ENCODE data around the gene DKC1. TPM values are rescaled to one million over a fixed set of nuclear protein-coding genes. Genes with fewer than 3 reads are reported as not detected.

Gene DKC1
- total RNA-seq, 2 experiments from 2014 or later, result 202 to 203 TPM

DNA sequence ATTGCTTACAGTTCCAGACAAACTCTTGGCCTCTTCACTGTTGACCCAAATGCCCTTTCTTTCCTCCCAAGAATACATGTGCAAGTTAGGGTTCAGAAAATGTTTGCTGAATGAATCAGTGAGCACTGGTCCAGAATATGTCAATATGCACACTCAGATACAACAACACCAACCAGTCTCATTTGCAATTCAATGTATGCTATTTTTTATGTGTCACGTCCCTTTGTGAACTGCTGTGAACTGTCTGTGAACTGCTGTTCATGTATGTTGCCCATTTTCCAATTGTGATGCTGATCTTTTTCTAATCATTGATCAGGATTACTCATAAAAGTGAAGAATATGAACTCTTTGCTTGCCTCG lies 29.6 kb upstream of the DKC1 start:
- POLR2A ChIA-PET, result no interaction called here
- CTCF ChIA-PET, result interaction anchor here (1.1 to 1.5 kb wide), 4 partner anchors 8 to 18 kb away, joined by 3 to 6 read pairs (median 4); partner anchors contain the start of gene GAB3

DNA sequence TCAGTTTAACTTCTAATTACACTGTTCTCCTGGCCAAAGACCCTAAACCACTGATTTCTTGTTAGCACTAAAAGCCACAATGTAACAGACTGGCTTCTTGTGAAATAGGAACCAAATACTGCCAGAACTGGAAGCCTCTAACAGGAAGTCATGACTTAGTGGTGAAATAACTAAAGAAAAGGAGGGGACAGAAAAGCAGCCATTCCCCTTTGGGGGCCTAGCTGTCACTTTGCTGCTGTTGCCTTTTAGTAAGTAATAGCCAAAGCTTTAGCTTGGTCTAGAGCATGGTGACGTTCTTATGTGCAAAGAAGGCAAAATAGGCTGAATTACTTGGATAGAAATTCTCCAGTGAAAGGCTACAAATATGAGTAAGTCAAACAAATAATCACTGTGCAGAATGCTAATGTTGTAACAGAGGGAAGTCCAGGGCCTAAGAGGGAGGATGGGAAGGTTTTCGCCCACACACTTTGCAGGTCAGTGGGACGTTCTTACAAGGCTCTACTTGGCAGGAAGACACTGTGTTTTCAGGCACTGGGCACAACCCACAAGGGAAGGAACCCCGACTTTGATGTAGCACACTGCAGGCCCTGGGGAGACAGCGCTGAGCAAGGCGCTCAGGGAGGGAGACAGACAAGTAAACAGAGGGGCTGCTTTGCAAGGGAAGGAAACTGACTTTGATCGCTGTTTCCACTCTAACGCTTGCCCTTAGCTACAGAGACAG lies 28.4 kb upstream of the DKC1 start:
- POLR2A ChIA-PET, result interaction anchor here (0.7 kb wide), 1 partner anchor 21 kb away, joined by 3 read pairs; no protein-coding TSS in a partner anchor
- CTCF ChIA-PET, result interaction anchor here (0.7 to 1.2 kb wide), 2 partner anchors 14 to 16 kb away, joined by 3 read pairs; no protein-coding TSS in a partner anchor

DNA sequence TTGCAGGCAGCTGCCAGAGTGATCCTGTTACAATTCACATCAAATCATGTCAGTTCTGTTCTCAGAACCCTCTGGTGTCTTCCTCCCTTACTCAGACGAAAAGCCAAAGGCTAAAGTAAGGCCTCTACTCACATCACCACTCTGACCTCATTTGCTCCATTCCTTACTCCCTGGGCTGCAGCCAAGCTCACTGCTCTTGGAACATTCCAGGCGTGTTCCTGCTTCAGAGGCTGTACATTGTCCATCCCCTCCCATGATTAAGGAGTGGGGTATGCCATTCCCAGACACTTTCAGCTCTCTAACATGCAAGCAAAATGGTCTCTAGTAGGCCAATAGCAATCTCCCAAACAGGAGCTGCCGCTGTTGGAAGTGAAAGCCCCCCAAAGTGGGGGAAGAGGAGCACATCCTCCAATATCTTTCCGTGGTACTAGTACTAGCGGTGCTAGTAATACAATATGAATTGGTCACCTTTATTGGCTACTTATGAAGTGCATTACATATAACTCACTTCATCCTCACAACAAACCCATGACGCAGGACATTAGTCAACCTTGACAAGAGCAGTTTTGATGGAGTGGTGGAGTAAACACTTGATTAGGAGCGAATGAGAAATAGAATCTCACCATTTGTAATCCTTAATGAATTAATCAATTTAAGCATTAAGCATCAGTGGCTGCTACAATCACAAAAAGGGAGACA lies 26.8 kb upstream of the DKC1 start:
- ChIA-PET CTCF (interaction anchor here (1.5 kb wide), 1 partner anchor 13 kb away, joined by 6 read pairs; no protein-coding TSS in a partner anchor), POLR2A (no interaction called here)

DNA sequence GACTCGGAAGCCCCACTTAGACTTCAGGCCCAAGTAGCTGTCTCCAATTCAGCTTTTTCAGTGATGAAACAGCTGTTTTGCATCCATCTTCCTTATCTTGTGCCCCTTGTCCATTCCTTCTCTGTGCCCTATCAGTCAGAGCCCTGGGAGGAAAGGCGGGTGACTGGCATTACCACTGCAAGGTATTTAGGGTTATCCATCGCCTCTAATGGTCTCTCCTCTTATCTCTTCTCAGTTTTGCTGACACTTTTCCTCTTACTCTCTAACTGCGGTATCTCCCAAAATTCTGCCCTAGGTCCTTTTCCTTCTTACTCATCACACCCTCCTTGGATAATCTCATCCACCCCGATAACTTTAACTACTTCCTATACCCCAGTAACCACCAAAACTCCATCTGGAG lies 25.5 kb upstream of the DKC1 start:
- CTCF ChIA-PET, result interaction anchor here (0.8 kb wide), 1 partner anchor 12 kb away, joined by 5 read pairs; no protein-coding TSS in a partner anchor
- POLR2A ChIA-PET, result interaction anchor here (1.2 kb wide), 1 partner anchor 8 kb away, joined by 3 read pairs; no protein-coding TSS in a partner anchor

DNA sequence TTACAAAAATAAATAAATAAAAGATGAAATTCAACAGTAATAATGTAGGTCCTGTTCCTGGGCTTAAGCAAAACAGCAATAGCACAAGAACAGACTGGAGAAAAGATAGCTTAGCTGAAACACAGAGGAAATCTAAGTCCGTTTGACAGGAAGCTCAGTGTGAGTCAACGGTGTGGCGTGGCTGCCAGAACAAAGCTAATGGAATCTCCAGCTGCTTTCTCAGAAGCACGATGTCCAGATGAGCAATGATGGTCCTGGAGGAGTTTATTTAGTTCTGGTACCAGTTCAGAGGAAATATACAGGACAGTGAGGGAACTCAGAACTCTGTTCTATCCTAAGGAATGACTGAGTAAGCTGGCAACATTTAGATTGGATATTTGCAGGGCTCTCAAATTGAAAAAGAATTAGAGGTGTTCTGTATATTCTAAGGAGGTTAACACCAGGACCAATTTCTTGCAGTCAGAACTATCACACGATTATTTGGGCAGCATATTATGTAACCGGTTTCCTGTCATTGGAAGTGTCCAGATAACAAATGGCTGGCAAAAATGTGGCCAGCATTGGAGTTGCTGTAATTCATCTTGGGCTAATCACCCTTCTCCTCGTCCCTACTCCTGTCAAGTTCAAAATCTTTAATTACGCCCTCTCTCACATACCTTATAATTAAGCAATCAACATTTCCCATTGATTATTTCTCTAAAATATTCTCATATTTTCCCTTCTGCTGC lies 24.5 kb upstream of the DKC1 start:
- CTCF ChIA-PET, result interaction anchor here (0.8 kb wide), 1 partner anchor 11 kb away, joined by 5 read pairs; no protein-coding TSS in a partner anchor
- POLR2A ChIA-PET, result interaction anchor here (1.2 kb wide), 1 partner anchor 9 kb away, joined by 3 read pairs; no protein-coding TSS in a partner anchor

DNA sequence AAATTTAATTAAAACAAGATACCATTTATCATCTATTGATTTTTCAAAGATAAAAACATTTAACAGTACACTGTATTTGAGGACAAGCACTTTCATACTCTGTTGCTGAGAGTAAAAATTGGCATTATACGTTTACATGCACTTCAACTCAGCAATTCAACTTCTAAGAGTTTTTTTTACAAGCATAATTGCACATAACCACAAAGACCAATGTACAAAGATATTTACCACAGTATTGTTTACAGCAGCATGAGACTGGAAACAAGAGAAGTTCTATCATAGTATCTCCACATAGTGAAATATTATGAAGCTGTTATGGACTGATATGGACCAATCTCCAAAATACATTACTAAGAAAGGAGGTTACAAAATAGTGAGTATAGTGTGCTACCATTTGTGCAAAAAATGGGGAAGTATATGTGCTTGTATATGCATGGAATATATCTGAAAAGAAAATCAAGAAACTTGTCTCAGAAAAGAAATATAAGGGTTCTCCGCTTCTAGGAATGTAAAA lies 22.7 kb upstream of the DKC1 start:
- CTCF ChIA-PET, result interaction anchor here (1.0 to 1.3 kb wide), 3 partner anchors 9 to 11 kb away, joined by 3 read pairs; no protein-coding TSS in a partner anchor
- POLR2A ChIA-PET, result no interaction called here

DNA sequence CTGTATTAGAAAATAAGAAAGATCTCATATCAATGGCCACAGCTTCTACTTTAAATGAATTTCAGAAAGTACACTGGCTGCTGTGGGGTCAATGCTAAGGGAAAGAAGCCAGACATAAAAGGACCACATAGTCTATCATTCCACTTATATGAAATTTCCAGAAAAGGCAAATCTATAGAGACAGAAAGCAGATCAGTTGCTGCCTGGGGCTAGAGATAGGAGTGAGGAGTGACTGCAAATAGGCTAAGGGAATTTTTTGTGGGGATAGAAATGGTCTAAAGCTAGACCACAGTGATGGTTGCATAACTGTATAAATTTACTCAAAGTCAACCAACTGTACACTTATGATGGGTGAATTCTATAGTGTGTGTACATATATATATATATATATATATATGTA lies 20.1 kb upstream of the DKC1 start:
- CTCF ChIA-PET, result no interaction called here
- POLR2A ChIA-PET, result no interaction called here

DNA sequence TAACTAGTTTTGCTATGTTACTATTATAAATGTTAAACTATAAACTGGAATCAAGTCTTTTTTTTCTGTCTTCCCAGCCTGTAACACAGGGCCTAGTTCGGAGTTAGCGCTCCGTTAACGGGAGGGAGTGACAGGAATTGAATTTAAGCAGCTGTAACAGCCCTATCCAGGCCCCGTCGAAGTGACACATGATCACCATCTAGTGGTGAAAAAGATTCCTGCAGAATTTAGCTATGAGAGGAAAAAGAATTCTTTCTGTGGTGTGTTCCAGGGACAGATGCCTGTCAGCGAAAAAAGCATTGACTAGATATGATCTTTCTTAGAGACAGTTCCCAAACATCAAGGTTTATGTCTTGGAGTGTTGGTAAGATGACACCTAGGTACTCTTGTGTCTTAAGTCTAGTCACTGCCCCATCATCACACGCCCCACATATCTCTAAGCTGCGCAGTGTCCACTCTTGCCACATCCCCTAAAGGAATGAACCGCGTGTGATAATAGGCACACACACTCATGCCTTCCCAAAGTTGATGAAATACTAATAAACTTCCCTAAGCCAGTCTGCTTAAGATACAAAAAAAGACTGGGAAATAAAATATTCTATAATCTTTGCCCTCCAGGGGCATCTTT lies 13.8 kb upstream of the DKC1 start:
- ChIA-PET POLR2A (interaction anchor here (0.9 kb wide), 1 partner anchor 30 kb away, joined by 3 read pairs; no protein-coding TSS in a partner anchor), CTCF (interaction anchor here (0.7 to 4.6 kb wide), 10 partner anchors 8 to 31 kb away, joined by 3 to 34 read pairs (median 4); partner anchors contain the start of gene DKC1)

DNA sequence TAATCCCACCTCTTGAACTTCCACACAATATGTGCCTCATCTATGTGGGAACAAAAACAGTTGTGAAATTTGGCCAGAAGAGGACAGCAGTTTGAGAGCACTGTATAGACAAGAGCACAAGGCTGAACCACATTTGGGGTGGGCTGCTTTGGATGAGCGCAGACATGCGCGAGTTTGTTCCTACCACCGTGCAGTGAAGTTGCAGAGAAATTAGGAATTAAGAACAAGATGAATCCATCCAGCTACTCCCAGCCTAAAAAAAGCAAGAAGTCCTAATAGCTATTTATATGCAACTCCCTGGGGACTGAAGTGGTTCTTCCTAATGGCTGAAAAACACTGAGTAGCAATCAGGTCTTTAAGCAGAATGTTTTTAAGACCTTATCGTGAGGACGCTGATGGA lies 12.8 kb upstream of the DKC1 start:
- ChIA-PET CTCF (interaction anchor here (2.3 to 4.6 kb wide), 2 partner anchors 25 to 32 kb away, joined by 16 to 34 read pairs; no protein-coding TSS in a partner anchor), POLR2A (interaction anchor here (1.6 kb wide), 1 partner anchor 31 kb away, joined by 6 read pairs; no protein-coding TSS in a partner anchor)

DNA sequence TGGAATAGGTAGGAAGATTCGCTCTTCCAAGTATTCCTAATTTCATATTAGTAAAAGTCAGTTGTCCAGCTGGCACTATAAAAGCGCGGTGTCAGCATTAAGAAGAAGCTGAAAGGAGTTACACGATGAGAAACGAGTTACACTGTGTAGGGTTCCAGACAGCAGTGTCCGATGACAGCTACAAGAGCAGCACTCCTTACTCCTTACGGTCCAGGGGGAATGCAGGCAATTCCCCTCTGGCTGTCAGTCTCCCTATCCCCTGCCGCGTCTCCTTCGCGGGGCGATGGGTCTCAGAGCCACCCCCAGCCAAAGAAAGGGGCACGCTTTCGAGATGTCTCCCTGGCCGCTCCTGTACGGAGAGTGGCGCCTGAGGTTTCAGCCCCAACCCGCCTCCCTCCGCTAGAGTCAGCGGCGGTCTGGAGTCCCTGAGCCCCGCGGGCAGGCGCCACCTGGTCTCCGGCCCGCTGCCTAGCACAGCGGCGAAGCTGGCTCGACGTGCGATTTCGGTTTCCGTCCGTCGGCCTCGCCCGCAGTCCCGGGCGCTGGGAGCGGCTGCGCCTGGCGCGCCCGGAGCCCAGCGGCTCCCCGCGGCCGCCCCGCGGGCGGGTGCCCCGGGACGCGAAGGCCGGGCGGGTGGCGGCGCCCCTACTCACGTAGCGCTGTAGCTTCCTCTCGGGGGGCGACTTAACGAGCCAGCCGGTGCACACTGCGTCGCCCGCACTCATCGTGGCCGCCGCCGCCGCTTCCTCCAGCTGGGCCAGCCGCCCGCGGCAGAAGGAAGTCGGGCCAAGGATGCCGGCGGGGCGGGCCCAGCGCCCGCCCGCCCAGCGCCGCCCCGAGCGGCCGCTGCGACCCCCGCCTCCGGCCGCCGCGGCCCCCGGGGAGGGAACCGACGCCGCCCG lies 12.1 kb upstream of the DKC1 start, which contains the start of gene GAB3:
TSS of gene GAB3 (minus strand) at position 777 of the 902 bp plus-strand sequence. CDS start at position 725, 52 bp downstream.
- ChIA-PET POLR2A (interaction anchor here (0.6 to 1.6 kb wide), 4 partner anchors 13 to 31 kb away, joined by 3 to 8 read pairs (median 6); no protein-coding TSS in a partner anchor), CTCF (interaction anchor here (1.0 to 4.6 kb wide), 3 partner anchors 18 to 32 kb away, joined by 6 to 34 read pairs (median 16); no protein-coding TSS in a partner anchor)

DNA sequence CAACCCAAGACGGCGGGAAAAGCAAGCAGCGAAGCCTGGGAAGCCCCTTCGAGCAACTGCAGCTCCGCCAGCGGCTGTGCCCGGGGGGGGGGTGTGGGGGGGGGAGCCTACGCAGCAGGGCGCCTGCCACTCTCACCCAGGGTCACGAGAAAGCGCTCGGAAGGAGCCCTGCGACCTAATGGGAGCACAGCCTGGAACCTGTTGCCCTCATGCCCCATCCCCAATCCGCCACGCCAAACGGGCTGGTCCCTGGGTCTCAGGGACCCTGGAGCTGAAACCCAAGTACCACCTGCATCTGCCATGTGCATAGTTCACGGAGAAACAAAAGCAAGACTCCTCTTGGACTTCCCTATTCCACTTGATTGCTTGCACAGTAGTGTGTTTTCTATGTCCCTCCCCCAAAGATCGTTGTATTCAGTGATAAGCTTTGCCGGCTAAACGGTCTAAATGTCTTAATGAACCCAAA lies 11.4 kb upstream of the DKC1 start:
- POLR2A ChIA-PET, result interaction anchor here (0.8 to 1.6 kb wide), 3 partner anchors 14 to 32 kb away, joined by 3 to 8 read pairs (median 6); no protein-coding TSS in a partner anchor
- CTCF ChIA-PET, result interaction anchor here (1.0 to 4.6 kb wide), 2 partner anchors 19 to 33 kb away, joined by 6 to 34 read pairs; no protein-coding TSS in a partner anchor

DNA sequence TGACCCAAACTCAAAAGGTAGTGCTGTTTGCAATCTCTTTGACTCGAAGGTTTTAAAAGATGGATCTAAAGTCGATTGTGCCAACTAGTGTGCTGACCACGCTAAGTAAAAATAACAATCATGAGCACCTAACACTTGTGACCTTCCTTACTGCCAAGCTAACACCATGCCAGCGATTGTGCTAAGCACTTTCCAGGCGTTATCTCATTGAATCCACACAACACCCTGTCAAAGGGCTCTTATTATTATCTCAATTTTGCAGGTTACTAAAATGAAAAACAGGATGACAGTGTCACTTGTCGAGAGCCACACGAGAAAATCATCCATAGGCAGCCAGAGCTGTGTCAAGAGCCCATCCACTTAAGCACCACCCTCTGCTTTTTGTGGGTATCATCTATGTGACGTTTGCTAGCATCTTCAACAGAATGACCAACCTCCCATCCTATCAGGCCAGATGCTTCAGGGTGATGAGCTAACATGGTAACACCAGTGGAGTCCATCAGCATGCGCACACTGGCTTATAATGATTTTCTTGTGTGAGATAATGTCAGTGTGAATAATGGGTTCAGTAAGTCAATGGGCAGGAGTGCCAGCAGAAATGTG lies 10.9 kb upstream of the DKC1 start:
- ChIA-PET POLR2A (no interaction called here), CTCF (interaction anchor here (1.0 to 4.6 kb wide), 2 partner anchors 20 to 34 kb away, joined by 6 to 34 read pairs; no protein-coding TSS in a partner anchor)

DNA sequence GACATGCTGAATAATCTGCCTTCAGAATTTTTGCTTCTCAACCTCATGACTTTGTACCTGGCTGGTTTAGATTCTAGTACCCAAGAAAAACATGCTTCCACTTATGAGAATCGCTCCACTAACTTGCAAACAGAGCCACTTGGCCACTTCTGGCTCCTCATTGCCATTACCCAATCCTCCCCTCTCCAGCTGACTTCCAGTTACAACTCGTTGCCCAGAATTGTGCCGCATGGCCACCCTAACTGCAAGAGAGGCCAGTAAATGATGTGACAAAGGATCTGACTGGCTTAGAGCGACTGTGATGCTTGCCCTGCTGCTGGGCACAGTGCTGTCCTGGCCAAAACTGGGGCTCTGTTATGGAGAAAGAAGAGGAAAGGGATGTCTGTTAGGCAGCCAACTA lies 4.0 kb upstream of the DKC1 start:
- POLR2A ChIA-PET, result no interaction called here
- CTCF ChIA-PET, result no interaction called here

DNA sequence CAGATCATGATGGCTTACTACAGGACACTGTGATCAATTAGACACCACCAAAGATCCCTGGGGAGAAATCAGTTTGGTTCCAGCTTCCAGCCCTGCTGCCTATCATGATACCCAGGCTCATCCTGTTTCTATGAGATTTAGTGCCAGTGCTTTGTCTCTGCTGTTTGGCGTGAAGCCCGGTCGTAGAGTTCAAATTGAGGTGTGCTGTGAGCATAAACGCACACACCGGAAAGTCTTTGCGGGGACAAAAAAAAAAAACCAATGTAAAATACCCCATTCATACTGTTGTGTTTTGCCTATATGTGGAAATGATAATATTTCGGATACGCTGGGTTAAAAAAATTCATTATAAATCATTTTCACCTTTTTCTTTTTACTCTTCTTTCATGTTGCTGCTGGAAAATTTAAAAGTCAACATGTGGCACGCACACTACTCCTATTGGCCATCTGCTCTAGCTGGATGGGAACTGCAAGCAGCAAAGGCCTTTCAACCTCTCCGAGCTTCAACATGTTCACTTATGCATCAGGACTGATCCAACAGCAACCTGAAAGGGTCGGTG lies 607 bp upstream of the DKC1 start:
- CTCF ChIA-PET, result interaction anchor here (1.1 kb wide), 1 partner anchor 14 kb away, joined by 4 read pairs; no protein-coding TSS in a partner anchor
- POLR2A ChIA-PET, result no interaction called here

DNA sequence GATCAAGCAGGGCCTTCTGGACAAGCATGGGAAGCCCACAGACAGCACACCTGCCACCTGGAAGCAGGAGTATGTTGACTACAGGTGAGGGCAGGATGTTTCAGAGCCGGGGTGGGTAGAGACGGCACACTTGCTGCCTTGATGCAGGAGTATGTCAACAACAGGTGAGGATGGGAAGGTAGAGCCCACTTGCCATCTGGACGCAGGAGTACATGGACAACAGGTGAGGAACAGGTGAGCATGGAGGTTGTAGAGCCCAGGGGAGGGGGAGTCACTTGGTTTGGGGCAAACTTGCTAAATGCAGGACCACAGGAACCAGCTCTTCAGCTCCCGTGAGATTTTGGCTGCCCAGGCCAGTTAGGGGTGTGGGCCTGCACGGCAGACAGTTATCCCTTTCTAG lies 12.0 kb downstream of the DKC1 start:
- ChIA-PET POLR2A (no interaction called here), CTCF (interaction anchor here (0.6 kb wide), 1 partner anchor 65 kb away, joined by 3 read pairs; no protein-coding TSS in a partner anchor)
